HPDE6-E6E7 (cell line): Measurements from ENCODE around the gene SLC5A2.
"Not testable (repeated sequence)": the region's sequence is repeated elsewhere in the genome, so short reads cannot be mapped to it uniquely, and the experiment has no call there.

Source experiments
- DNase-seq: peaks from one replicate; pipeline ENCODE4 v3.0.0; 2011; ENCODE audit warnings: missing footprints; ENCODE audit errors: extremely low spot score

SLC5A2 gene

DNA sequence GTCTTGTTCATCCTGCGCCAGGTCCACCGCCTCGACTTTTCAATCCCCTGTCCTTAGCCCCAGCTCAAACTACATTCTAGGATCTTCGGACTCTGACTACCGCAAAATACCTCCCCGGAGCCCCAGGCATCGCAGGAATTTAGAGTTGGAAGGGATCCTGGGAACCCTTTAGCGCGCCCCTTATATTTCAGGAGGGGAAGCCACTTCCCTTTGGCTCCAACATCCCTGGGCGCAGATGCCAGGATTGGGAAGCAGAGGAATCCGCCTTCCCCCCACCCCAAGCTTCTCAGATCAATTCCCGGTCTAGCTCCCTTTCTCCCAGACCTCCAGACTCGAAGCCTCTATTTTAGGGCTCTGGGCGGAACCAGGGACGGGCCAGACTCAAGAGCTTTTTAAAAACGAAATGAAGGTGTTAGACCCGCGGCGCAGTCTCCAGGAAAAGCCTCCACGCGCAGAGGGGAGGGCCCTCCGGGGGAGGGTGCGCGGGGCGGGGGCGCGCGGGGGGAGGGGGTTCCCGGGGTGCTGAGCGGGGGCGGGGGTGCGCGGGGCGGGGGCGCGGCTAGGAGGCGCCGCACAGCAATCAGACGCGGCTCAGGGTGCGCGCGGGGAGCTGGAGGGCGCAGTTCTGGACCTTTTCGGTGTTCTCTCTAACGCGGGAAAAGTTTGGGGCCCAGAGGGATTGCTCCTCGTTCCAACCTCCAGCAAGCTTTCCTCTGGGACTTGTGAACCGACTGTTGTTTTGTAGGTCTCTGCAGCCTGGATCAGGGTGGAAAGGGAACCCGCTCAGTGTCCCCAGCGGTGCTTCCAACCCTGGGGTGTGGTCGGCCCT is 46.4 kb downstream of the SLC5A2 start:
- no peak for DNase-seq

- no peak for DNase-seq
Observed at GRCh38 chr16:31529937-31530312, 47.0 kb downstream of the SLC5A2 start.

GRCh38 chr16:31530405-31530804 is 47.5 kb downstream of the SLC5A2 start:
- DNase-seq = no peak

GRCh38 chr16:31531096-31531495 is 48.2 kb downstream of the SLC5A2 start:
- no peak for DNase-seq

GRCh38 chr16:31532120-31532519 is 49.2 kb downstream of the SLC5A2 start:
- DNase-seq = no peak

DNA sequence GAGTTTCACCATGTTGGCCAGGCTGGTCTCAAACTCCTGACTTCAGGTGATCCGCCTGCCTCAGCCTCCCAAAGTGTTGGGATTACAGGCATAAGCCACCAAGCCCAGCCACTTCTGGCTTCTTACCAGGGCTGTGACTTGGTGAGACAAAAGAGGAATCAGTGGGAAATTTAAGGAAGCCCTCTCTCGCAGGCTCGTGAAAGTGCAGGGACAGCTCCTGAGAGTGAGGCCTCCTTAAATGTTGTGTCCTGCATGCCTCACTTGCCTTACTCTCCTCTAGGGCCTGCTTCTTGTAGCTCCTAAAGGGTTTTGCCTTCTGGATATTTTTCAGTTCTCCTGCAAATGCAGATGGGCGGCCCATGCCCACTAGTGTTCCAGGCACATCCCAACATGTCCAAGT is 50.0 kb downstream of the SLC5A2 start:
- no peak for DNase-seq

DNA sequence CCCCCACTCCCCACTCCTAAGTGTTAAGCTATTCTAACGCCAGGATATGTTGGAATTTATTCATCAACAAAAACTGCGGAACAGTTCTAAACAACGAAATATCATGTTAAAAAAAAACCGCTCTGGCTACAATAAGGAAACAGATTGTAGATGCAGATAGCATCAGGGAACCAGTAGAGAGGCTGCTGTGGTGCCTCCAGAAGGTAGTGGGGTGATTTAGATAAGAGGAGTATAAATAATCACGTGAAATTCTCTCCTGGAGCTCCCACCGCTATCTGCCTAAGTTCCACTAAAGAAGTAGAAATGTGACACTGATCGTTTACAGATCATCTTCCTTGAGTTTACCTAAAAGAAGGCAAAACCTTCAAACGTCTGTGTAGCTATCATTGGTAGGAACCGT is 52.8 kb downstream of the SLC5A2 start:
- no peak for DNase-seq

GRCh38 chr16:31536804-31537361 is 54.0 kb downstream of the SLC5A2 start:
- DNase-seq = no peak

DNA sequence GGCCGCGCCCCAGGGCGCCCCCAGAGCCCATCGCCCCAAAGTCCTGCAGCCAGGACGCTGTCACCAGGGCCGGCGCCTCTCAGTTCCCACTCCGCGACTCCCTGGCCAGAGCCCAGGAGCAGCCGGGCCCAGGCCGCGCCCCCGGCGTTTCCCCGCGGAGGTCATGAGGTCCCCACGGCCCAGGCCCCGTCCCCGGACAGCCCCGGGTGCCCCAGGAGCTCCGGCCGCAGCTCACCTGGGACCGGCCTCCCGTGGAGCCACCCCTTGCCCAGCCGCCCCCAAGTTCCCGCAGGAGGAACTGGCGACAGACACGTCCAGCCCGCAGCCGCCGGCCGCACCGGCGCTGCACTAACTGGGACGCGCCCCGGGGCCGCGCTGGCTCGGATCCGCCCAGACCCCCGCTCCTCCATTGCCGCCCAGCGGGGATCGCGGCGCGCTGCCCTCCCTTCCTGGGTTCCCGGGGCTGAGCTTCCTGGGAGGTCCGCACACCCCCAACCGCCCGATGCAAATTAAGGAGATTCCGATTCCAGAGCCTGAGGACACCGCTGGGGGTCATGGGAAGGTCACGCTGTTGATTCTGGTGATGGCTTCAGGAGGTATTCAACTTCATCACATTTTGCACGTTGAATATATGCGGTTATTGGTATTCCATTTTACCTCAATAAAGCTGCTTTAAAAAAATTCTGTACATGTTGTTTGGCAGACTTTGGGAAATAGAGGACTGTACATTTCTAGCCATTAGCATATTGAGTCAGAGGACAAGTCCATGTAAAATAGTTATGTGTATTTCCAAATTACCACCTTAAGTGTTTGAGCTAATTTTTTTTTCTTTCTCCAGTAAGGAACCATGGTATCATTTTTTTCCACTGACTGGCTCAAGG is 54.7 kb downstream of the SLC5A2 start:
- DNase-seq = no peak

DNA sequence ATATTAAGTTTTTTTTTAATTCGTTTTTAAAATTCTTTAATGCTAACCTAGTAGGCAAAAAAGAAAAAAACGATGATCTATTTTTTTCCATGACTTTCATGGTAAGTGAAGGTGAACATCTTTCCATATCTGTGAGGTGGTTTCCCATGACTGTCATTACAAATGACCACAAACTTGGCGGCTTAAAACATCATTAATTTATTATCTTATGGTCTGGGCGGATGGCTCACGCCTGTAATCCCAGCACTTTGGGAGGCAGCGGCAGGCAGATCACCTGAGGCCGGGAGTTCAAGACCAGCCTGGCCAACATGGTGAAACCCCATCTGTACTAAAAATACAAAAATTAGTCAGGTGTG is 55.3 kb downstream of the SLC5A2 start:
- DNase-seq = not testable (repeated sequence)

DNA sequence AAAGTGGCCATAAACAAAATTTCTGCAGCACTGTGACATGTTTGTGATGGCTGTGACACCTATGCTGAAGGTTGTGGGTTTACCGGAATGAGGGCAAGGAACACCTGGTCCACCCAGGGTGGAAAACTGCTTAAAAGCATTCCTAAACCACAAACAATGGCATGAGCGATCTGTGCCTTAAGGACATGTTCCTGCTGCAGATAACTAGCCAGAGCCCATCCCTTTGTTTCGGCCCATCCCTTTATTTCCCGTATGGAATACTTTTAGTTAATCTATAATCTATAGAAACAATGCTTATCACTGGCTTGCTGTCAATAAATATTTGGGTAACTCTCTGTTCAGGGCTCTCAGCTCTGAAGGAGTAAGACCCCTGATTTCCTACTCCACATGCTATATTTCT is 56.8 kb downstream of the SLC5A2 start:
- not testable (repeated sequence) for DNase-seq
